BLaER1 (cell line): Measurements from ENCODE around the gene CDON.

Experiments
- H3K27ac ChIP-seq: shearing (Covaris generic); formaldehyde crosslinking; 2 replicates; pipeline ENCODE4 v1.8.1; 2022
- H3K27me3 ChIP-seq: shearing (Covaris generic); formaldehyde crosslinking; 2 replicates; pipeline ENCODE4 v1.8.1; 2022
- H3K36me3 ChIP-seq: shearing (Covaris generic); formaldehyde crosslinking; 2 replicates; pipeline ENCODE4 v1.8.1; 2022
- H3K4me1 ChIP-seq: shearing (Covaris generic); formaldehyde crosslinking; 2 replicates; pipeline ENCODE4 v1.8.1; 2022
- H3K4me2 ChIP-seq: shearing (Covaris generic); formaldehyde crosslinking; 2 replicates; pipeline ENCODE4 v1.8.1; 2022
- H3K4me3 ChIP-seq: shearing (Covaris generic); formaldehyde crosslinking; 2 replicates; pipeline ENCODE4 v1.8.1; 2022
- H3K9ac ChIP-seq: shearing (Covaris generic); formaldehyde crosslinking; 2 replicates; pipeline ENCODE4 v1.8.1; 2022
- H3K9me3 ChIP-seq: shearing (Covaris generic); formaldehyde crosslinking; 2 replicates; pipeline ENCODE4 v1.8.1; 2022
- H4K20me1 ChIP-seq: shearing (Covaris generic); formaldehyde crosslinking; 2 replicates; pipeline ENCODE4 v1.8.1; 2022
- Cebpa-rat ChIP-seq: shearing (Covaris generic); IDR thresholded peaks from 2 replicates; pipeline ENCODE4 v1.8.1; 2022

The CDON gene

DNA sequence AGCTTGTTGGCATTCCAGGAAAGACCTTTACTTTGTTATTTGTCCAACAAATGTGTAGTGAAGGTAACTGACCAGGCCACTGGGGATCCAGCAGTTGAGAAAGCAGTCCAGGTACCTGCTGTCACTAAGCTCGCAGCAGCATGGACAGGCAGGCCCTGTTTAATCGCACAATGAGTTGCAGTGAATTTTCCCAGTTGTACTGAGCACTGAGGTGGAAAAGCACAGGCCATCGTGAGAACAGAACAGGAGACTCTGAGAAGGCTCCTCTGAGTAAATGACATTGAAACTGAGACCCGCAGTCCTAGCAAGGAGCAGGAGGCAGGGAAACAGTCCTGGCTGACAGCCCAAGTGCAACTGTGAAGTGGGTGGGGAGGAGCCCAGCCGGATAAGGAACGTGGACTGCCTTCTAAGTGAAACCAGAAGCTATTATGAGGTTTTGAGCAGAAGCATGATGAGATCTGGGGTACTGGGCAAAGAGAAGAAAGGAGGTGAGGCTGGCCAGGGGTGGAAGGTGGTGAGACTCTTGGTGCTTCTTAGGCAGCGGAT lies 39.8 kb upstream of the CDON start:
- no peak for TF ChIP-seq Cebpa-rat
- Histone ChIP-seq H3K36me3 (no peaks in the 10 kb centered on the region), H3K4me2 (no peak overlapping the region), H4K20me1 (no peaks in the 10 kb centered on the region), H3K9ac (no peak overlapping the region), H3K4me3 (no peak overlapping the region), H3K27ac (no peak overlapping the region), H3K4me1 (peaks cover 41% of the 10 kb centered on the region), H3K9me3 (no peaks in the 10 kb centered on the region), H3K27me3 (no peaks in the 10 kb centered on the region)

DNA sequence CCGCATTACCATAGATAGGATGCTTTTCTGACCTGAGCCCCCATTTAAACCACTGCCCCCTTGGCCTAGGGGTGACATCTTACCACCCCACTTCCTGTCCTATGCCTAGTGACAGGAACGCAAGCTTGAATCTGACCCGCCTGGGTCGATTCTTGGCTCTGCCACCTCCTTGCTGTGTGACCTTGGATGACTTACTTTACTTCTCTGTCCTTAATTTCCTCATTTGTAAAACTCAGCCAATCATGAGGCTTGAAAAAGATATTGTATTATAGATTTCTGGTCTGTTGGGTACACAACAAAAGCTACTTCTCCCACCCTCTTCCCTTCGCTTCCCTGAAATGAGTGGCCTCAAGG lies 39.2 kb upstream of the CDON start:
- peaks cover 41% of the 10 kb centered on the region for H3K4me1 ChIP-seq
- H3K27ac ChIP-seq, result no peak overlapping the region
- no peak overlapping the region for H3K4me3 ChIP-seq
- H3K27me3 ChIP-seq, result no peaks in the 10 kb centered on the region
- no peaks in the 10 kb centered on the region for H4K20me1 ChIP-seq
- TF ChIP-seq Cebpa-rat, result no peak
- no peaks in the 10 kb centered on the region for H3K36me3 ChIP-seq
- no peaks in the 10 kb centered on the region for H3K9me3 ChIP-seq
- H3K9ac ChIP-seq, result no peak overlapping the region
- H3K4me2 ChIP-seq, result no peak overlapping the region

DNA sequence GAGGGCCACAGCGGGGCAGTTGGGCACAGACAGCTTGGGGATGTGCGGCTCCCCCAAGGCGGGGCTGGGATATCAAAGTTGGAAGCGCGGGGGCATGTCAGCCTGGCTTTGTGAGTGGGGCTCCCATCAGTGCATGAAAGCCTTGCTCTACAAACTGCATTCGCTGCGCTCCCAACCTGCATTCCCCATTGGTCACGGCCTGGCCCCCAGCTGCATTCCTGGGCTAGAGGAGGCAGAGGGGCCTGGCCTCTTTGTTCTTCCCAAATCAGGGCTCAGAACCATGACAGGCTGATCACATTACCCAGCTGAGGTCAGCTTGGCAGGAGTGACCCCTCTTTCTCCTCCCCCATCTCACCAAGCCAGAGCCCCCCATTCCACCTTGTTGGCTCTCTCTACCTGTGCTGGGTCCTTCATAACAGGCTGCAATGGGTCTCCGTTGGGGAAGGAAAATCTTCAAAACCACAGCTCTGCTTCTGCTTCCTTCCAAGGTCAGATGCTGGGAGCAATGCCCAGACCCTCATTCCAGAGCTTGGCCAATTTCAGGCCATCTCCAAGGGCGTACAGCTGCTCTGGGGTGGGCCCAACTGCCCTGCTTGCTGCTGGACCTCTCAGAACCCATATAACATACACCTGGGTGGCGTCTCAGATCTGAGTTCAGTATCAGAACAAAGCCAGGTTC lies 38.7 kb upstream of the CDON start:
- Histone ChIP-seq H3K36me3 (no peaks in the 10 kb centered on the region), H3K4me2 (no peak overlapping the region), H3K4me1 (peaks cover 39% of the 10 kb centered on the region), H3K27ac (no peak overlapping the region), H4K20me1 (no peaks in the 10 kb centered on the region), H3K27me3 (no peaks in the 10 kb centered on the region), H3K4me3 (no peak overlapping the region), H3K9me3 (no peaks in the 10 kb centered on the region; the same call in 1 of the 2 replicates), H3K9ac (no peak overlapping the region)
- TF ChIP-seq Cebpa-rat, result no peak

DNA sequence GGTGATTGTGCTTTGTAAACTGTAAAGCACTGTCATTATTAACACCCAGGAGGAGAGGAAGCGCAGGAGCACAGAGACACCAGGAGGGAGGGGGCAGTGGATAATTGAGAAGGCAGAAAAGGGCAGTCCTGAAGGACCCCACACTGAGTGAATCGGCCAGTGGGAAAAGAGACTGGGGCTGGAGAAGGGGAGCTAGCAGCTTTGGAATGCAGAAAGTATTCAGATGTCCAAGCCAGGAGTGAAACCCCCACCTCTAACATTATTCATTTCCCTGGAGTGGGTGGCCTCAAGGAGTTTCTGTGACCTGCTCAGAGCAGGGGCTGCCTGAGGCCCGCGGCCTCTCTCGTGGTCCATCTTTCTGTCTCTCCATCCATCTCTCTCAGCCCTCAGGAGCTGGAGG lies 38.0 kb upstream of the CDON start:
- Histone ChIP-seq H3K27ac (no peak overlapping the region), H3K36me3 (no peaks in the 10 kb centered on the region), H3K9me3 (no peaks in the 10 kb centered on the region; the same call in 1 of the 2 replicates), H3K4me1 (peaks cover 33% of the 10 kb centered on the region), H4K20me1 (no peaks in the 10 kb centered on the region), H3K27me3 (no peaks in the 10 kb centered on the region), H3K9ac (no peak overlapping the region), H3K4me2 (no peak overlapping the region), H3K4me3 (no peak overlapping the region)
- TF ChIP-seq Cebpa-rat, result no peak

DNA sequence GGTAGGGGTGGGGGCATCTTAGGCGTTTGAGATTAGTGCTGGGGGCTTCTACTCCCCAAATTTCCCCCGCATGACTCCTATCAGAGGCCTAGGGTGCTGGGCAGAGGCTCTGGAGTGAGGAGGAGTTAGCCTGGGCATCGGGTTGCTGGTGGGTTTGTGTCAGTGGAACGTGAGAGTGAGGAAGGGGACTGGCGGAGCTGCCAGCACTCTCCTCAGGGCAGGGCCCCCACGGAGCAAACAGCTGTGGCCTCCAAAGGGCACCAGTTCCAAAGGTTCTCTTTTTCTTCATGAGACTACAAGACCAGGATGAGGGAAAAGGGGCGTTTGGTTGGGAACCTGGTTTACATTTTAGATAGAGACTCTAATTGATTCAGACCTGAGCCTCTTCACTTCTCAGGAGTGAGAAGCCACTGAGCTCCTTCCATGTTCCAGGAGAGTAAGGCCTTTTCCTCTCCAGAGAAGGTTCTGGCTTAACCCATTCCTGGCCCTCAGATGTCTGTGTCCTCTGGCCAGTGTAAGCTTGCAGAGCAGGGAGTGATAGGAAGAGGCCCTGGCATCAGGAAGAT lies 35.6 kb upstream of the CDON start:
- Histone ChIP-seq H3K4me3 (no peak overlapping the region), H3K4me2 (no peak overlapping the region), H3K36me3 (no peaks in the 10 kb centered on the region), H3K4me1 (peaks cover 8% of the 10 kb centered on the region; the same call in 1 of the 2 replicates), H3K9ac (no peak overlapping the region), H3K27me3 (no peaks in the 10 kb centered on the region), H3K27ac (no peak overlapping the region), H4K20me1 (no peaks in the 10 kb centered on the region), H3K9me3 (no peaks in the 10 kb centered on the region; the same call in 1 of the 2 replicates)
- no peak for TF ChIP-seq Cebpa-rat

DNA sequence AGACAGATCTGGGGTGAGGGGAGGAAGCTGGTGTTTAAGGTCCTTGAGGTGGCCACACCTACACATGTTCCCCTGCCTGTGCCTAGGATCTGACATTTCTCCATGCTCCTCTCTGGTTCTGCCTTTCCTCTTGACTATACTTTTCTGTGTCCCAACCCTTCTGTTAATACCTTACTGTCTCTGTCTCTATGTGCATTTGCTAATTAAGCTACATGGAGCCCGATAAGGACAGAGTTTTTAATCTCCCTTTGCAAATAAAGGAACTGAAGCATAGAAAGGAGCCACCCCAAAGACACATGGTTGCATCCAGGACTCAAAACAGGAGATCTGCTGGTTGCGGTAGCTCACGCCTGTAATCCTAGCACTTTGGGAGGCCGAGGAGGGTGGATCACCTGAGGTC lies 33.1 kb upstream of the CDON start:
- Histone ChIP-seq H3K4me2 (no peak overlapping the region), H3K9ac (no peak overlapping the region), H3K27ac (no peak overlapping the region), H3K9me3 (no peaks in the 10 kb centered on the region; the same call in 1 of the 2 replicates), H3K27me3 (no peaks in the 10 kb centered on the region), H4K20me1 (no peaks in the 10 kb centered on the region), H3K4me3 (no peak overlapping the region), H3K4me1 (no peaks in the 10 kb centered on the region), H3K36me3 (no peaks in the 10 kb centered on the region)
- no peak for TF ChIP-seq Cebpa-rat

DNA sequence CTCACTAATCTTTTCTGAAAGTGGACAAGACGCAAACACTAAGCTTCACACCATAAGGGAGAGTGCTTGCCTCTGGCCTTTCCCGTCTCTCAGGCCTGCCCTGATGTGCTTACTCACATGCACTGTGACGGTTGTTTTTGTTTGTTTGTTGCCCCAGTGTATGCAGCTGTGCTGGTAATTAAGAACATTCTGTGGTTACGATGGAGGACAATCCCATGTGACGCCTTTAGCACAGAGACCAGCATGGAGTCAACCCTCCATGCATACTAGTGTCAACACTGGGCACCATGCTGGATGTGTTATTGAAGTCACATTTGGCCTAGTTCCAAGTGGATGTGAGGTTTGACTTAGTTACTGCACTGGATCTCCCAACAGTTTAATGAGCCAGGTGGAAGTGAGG lies 27.8 kb upstream of the CDON start:
- Histone ChIP-seq H3K4me3 (no peak overlapping the region), H3K9me3 (no peaks in the 10 kb centered on the region), H3K27me3 (no peaks in the 10 kb centered on the region), H4K20me1 (no peaks in the 10 kb centered on the region), H3K4me2 (no peak overlapping the region), H3K4me1 (peaks cover 17% of the 10 kb centered on the region), H3K36me3 (no peaks in the 10 kb centered on the region), H3K27ac (no peak overlapping the region), H3K9ac (no peak overlapping the region)
- no peak for TF ChIP-seq Cebpa-rat

DNA sequence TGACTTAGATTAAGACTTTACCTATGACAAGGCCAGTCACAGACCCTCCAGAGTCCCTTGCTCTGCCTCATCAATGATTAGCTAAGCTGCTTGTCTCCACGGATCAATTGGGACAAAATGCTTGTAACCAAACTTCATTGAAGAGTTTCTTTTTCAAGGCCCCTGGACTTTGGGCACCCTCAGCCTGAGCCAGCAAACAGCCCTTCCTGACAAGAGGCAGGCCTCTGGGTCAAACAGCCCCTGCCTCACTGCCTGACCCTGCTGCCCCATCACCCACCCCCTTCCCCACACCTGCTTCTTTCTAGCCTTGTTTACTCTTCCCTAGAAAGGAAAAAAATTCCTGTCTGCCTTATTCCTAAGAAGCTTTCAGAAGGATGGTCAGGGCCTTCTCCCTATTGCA lies 26.3 kb upstream of the CDON start:
- Histone ChIP-seq H4K20me1 (no peaks in the 10 kb centered on the region), H3K36me3 (no peaks in the 10 kb centered on the region), H3K27ac (no peak overlapping the region), H3K4me2 (no peak overlapping the region), H3K27me3 (no peaks in the 10 kb centered on the region), H3K4me1 (peaks cover 28% of the 10 kb centered on the region), H3K4me3 (no peak overlapping the region), H3K9ac (no peak overlapping the region), H3K9me3 (no peaks in the 10 kb centered on the region)
- no peak for TF ChIP-seq Cebpa-rat

DNA sequence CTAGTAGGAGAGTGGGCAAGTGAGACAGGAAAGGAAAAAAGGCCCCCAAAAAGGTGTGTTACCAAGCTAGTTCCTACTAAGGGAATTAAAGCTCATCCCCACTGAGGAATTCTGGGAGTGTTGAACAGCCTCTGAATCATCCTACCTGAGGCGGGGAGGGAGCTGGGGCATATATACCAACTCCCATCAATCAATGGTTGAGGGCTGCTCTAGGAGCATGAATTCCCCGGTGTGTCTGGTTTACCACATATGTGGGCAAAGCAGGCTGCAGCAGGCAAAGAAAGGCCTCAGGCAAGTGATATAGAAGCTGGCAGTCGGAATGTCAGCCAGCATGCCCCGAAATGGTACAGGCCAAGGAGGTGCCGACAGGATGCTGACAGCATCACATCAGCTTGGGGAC lies 23.6 kb upstream of the CDON start:
- peak overlapping the region; percentile 20; the same call in 1 of the 2 replicates for H3K4me2 ChIP-seq

DNA sequence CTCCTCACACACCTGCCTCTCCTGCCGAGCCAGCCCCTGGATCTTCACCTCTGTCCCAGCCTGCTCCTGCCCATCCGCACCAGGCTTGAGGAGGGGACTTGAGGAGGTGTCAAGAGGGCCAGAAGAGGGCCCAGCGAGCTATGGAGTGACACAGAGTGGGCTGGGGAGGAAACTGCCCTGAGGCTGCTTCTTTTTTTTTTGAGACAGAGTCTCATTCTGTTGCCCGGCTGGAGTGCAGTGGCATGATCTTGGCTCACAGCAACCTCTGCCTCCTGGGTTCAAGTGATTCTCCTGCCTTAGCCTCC lies 21.9 kb upstream of the CDON start:
- no peak for TF ChIP-seq Cebpa-rat
- Histone ChIP-seq H3K36me3 (no peaks in the 10 kb centered on the region), H3K9ac (peak overlapping the region; percentile 18; the same call in 1 of the 2 replicates), H4K20me1 (no peaks in the 10 kb centered on the region), H3K9me3 (no peaks in the 10 kb centered on the region), H3K4me2 (peak overlapping the region; percentile 81), H3K27me3 (no peaks in the 10 kb centered on the region), H3K27ac (peak overlapping the region; percentile 44; the same call in 1 of the 2 replicates), H3K4me1 (peaks cover 43% of the 10 kb centered on the region), H3K4me3 (no peak overlapping the region)

More for the DNA sequence above, 23.6 kb upstream of the CDON start:
- Histone ChIP-seq H4K20me1 (no peaks in the 10 kb centered on the region), H3K4me1 (peaks cover 43% of the 10 kb centered on the region), H3K27me3 (no peaks in the 10 kb centered on the region), H3K9ac (no peak overlapping the region), H3K36me3 (no peaks in the 10 kb centered on the region), H3K4me3 (no peak overlapping the region), H3K9me3 (no peaks in the 10 kb centered on the region), H3K27ac (no peak overlapping the region)
- TF ChIP-seq Cebpa-rat, result no peak
